Endometrium (tissue), 2 donors: Measurements from ENCODE around the gene UBN1.

Experiments used
- FAIRE-seq: peaks from 2 replicates; lab custom pipeline; 2012; peaks lifted over from hg19 to GRCh38; lab: Jason Lieb, UNC
- donor health status: control.
- donor health status: control.

UBN1 gene

GRCh38 chr16:4859900-4860255, 12.6 kb downstream of the UBN1 start:
- FAIRE-seq: no peak

DNA sequence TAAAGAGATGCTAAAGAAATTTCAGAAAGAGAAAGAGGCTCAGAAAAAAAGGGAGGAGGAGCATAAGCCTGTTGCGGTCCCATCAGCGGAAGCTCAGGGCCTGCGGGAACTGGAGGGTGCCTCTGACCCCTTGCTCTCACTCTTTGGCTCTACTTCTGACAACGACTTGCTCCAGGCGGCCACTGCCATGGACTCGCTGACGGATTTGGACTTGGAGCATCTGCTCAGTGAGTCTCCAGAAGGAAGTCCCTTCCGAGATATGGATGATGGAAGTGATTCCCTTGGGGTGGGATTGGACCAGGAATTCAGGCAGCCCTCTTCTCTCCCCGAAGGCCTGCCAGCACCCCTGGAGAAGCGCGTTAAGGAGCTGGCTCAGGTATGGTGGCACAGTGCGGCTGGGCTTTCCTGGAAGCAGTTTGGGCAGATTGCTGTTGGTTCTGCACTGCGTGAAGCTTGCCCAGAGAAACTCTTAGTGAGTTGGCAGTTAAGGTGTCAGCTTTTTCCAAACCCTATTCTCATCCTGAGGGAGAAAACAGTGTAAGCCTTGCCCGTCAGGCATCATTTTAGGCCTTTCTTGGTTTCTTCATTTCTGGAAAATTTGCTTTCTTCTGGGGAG, 13.6 kb downstream of the UBN1 start:
- no peak for FAIRE-seq

- no peak for FAIRE-seq
Observed at GRCh38 chr16:4862639-4863038, 15.4 kb downstream of the UBN1 start.

GRCh38 chr16:4864728-4865127, 17.4 kb downstream of the UBN1 start:
- no peak for FAIRE-seq

DNA sequence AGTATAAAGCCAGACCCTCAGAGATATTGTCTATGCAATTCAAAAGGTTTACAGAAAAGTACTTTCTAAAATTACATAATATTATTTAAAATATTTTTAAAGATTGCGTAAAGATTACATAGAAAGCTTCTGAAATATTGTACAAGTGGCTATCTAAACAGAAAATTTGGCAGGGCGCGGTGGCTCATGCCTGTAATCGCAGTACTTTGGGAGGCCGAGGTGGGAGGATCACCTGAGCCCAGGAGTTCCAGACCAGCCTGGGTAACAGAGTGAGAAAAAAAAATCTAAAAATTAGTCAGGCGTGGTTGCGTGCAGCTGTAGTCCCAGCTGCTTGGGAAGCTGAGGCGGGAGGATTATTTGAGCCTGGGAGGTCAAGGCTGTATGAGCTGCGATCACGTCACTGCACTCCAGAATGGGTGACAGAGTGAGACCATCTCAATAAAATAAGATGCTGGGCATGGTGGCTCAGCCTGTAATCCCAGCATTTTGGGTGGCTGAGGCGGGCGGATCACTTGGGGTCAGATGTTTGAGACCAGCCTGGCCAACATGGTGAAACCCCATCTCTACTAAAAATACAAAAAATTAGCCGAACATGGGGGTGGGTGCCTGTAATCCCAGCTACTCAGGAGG, 18.1 kb downstream of the UBN1 start:
- FAIRE-seq: no peak

DNA sequence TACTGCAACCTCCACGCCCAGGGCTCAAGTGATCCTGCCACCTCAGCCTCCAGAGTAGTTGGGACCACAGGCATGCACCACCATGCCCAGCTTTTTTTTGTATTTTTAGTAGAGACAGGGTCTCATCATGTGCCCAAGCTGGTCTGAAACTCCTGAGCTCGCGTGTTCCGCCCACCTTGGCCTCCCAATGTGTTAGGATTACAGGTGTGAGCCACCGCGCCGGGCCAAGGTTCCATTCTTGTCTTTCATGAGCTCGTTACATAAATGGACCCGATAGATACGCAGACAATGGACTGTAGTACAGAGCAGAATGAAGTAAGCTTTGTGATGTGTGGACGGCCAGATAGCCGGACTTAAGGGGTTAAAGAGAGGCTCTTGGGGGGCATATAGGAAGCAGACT, 19.3 kb downstream of the UBN1 start:
- FAIRE-seq: no peak

DNA sequence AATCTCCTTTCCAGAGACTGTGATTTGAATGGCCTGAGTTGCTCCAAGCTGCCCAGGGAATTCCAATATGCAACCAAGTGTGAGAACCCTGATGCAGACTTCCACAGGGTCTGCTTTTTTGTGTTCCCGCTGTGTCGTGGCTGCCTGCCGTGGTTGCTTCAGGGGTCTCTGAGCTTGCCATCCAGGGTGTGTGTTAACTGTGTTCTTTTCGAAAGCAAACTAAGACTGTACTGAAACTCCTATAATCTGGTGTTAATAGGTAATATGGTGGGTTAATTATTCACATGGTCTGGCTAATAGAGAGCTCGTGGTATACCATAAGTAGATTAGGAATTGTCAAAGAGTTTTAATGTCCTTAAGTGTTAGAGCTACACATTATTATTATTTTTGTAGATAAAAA, 20.7 kb downstream of the UBN1 start:
- FAIRE-seq: no peak

GRCh38 chr16:4868535-4868934, 21.3 kb downstream of the UBN1 start:
- FAIRE-seq: no peak

DNA sequence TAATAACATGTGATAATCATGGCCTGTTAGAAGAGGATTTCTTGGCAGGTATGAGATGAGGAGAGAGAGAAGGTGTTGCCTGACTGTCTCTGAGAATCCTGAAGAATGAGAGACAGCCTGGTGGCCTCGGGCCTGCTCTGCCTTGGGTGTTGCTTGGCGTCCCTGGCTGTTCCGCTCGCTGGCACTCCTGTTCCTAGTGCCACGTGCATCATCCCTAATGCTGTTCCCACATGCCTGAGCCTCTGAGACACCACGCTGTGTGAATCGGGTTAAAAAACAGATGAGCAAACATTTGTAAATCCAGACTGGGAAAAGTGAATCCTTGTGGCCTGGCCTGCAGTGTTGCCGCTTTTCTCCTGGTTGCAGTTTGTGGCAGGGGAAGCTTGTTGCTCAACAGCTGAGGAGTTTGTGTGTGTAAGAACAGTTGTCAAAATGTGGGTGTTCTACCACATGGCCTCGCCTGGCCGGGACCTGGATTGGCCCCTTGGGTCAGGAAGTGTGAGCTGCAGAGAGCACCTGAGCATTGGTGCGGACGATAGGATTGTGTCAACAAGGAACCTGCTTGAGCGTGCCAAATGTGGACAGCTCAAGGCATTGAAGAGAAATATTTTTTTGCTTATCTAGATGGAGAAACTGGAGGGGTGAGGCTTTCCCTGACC, 22.0 kb downstream of the UBN1 start:
- no peak for FAIRE-seq

DNA sequence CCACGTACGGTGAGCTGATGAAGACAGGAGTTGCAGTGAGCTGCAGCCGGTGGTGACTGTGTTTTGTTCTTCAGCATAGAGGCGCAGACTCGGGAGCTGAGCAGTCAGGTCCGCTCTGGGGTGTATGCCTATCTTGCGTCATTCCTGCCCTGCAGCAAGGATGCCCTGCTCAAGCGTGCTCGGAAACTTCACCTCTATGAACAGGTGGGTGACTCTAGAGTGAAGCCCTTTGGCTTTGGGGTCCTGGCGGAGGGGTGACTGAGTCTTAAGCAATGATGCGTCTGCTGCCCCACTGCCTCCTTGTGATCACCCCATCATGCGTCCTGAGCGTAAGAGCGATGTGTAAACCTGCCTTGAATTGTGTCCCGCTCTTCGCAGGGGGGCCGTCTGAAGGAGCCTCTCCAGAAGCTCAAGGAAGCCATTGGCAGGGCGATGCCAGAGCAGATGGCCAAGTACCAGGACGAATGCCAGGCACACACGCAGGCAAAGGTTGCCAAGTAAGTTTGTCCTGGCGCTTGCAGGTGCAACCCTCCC, 22.9 kb downstream of the UBN1 start:
- FAIRE-seq: no peak

GRCh38 chr16:4871071-4871470, 23.8 kb downstream of the UBN1 start:
- no peak for FAIRE-seq

DNA sequence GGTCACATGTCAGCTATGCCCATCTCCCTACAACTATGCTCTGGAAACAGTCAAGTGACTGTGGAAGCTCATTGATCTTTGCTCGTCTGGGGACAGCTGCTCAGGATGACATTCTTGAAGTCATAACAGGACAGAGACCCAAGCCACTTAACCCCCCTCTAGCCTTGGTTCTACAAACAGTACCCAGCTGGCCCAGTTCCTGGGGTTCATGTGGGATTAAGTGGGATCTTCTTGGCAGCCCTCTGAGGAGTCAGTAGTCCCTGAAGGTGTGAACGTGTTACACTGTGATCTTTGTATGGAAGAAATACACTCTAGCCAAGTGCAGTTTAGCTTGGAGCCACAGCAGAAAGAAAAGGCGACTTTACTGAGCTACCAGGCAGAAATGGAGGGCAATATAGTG, 25.8 kb downstream of the UBN1 start:
- FAIRE-seq: no peak

- no peak for FAIRE-seq
Observed at GRCh38 chr16:4874666-4875065, 27.4 kb downstream of the UBN1 start.

GRCh38 chr16:4876646-4877379, 29.5 kb downstream of the UBN1 start:
- no peak for FAIRE-seq

- no peak for FAIRE-seq
Observed at GRCh38 chr16:4877380-4877685, 30.1 kb downstream of the UBN1 start.

DNA sequence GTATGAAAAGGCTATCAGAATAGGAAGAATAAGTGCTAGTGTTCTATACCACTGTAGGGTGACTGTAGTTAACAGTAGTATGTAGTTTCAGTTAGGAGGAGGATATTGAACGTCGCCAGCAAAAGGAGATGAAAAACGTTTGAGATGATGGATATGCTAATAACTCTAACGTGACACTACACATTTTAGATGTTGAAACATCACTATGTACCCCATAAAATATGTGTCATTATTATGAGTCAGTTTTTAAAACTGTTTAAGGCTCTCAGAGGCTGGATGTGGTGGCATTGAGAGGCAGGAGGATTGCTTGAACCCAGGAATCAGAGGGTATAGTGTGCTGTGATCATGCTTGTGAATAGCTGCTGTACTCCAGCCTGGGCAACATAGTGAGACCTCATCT, 31.8 kb downstream of the UBN1 start:
- no peak for FAIRE-seq

GRCh38 chr16:4880006-4880580, 32.8 kb downstream of the UBN1 start:
- no peak for FAIRE-seq

- FAIRE-seq: no peak
Observed at GRCh38 chr16:4882000-4882632, 34.8 kb downstream of the UBN1 start.

DNA sequence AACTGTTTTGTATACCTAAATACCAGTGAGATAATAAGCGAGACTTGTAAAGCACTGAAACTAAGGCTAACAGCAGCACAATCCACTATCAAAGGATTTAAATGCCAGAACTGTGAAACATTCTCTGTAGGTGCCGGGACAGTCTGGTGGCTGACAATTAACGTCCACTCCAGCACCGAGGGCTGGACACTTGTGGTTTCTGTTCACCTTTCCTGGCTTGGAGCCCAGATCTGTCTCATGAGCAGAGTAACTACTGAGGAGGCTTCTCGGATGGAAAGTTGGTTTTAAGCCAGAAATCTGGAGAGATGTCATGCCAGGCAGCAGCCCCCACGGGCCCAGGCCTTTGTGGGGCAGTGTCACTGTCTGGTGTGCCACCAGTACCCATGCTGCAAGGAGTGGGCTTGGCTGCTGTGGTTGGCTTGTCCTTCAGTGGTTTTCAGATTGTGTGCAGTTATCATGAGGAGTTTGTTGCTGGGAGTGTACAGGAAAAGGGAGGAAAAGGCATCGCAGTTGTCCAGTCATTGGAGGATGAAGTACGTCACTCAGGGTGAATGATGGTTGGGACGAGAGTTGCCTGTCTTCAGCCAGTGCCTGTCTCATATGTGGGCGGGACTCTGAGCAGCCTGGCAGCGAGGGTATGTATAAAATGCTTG, 35.5 kb downstream of the UBN1 start:
- FAIRE-seq: no peak

DNA sequence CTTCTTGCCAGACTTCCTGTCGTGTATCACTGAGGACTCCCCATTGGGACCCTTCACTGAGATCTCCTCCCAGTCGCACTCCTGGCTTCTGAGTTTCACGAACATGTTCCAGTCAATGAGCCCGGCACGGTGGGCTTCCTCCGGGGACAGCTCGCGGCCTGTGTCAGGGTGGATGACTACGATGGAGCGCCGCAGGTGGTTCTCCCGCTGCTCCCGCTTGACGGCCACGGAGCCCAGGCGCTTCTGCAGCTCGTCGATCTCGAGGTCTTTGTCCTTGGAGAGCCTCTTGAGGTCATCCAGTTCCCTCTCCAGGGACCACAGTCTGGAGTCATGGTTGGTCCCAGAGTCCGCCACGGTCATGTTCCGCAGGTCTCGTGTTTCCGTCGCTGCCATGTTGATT, 36.2 kb downstream of the UBN1 start:
- no peak for FAIRE-seq

- FAIRE-seq: no peak
Observed at GRCh38 chr16:4884209-4884608, 36.9 kb downstream of the UBN1 start.
